Measurements from ENCODE around the gene SEL1L3. TPM values are rescaled to one million over a fixed set of nuclear protein-coding genes. Genes with fewer than 3 reads are reported as not detected.
A peak's percentile ranks its signal among the peaks of the same experiment; 100 is the strongest.

SEL1L3 gene
- total and polyA plus RNA-seq, 12 donors: 1.7 to 23.7 (median 4.9) TPM

DNA sequence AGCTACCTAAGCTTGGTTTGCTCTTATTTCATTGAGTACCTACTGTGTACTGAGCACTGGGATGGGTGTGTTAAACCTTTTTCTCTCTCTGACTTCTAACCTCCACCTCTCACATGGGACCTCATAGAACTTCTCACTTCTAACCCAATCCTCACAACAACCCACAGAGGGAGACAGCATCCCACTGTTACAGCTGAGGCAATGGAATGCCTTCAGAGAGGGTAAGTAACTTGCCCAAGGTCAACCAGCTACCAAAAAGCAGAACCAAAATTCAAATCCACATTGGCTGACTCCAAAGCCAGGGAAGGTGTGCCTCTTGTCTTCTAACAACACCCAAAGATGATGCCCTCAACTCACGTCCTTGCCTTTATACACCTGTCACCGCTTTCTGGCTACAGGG lies 5.4 kb downstream of the SEL1L3 start:
- no peaks in the 10 kb centered on the region for H3K36me3 ChIP-seq (replicated peaks in 1 of 2)
- 89 to 96% (median 92%) methylated on average over 2 of the region's 2 CpGs for WGBS, 4 donors
- intact Hi-C loops (cut with DNase I): no loop called here
- H3K4me1 ChIP-seq (replicated peaks in 1 of 2): peaks cover 0 to 30% of the 10 kb centered on the region in 2 donors
- no peak overlapping the region for H3K4me3 ChIP-seq
- no peak for DNase-seq
- no peak for TF ChIP-seq POLR2A (IDR thresholded peaks at IDR 0.05)
- TF ChIP-seq, protein P1, sequence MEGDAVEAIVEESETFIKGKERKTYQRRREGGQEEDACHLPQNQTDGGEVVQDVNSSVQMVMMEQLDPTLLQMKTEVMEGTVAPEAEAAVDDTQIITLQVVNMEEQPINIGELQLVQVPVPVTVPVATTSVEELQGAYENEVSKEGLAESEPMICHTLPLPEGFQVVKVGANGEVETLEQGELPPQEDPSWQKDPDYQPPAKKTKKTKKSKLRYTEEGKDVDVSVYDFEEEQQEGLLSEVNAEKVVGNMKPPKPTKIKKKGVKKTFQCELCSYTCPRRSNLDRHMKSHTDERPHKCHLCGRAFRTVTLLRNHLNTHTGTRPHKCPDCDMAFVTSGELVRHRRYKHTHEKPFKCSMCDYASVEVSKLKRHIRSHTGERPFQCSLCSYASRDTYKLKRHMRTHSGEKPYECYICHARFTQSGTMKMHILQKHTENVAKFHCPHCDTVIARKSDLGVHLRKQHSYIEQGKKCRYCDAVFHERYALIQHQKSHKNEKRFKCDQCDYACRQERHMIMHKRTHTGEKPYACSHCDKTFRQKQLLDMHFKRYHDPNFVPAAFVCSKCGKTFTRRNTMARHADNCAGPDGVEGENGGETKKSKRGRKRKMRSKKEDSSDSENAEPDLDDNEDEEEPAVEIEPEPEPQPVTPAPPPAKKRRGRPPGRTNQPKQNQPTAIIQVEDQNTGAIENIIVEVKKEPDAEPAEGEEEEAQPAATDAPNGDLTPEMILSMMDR (IDR thresholded peaks at IDR 0.05): no peak
- H3K27ac ChIP-seq: no peak overlapping the region
- no peaks in the 10 kb centered on the region for H3K27me3 ChIP-seq
- H3K9me3 ChIP-seq (replicated peaks in 1 of 3): no peaks in the 10 kb centered on the region

DNA sequence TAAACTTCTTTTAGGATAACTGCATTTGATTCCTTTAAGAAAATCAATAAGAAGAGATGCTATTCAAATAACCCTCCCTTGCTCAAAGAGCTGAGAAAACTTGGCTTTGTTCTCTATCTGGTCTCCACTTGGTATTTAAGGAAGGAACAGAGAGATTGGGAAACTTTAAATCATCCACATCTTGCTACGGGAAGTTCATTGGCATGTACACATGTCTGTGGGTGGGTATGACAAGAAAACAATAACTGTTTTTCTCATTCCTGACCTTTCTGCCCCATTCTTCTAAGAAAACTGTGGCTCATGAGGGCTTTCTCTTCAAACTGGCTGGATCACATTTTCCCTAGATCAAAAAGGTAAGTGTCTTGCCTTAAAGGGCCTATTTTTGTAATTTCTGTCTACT lies 6.0 kb downstream of the SEL1L3 start:
- intact Hi-C loops (cut with DNase I): no loop called here
- Histone ChIP-seq H3K4me1 (replicated peaks in 1 of 2) (peaks cover 0 to 25% of the 10 kb centered on the region in 2 donors), H3K27me3 (no peaks in the 10 kb centered on the region), H3K27ac (peak overlapping the region in 1 of 5 donors; percentile 7), H3K36me3 (replicated peaks in 1 of 2) (no peaks in the 10 kb centered on the region), H3K4me3 (no peak overlapping the region), H3K9me3 (replicated peaks in 1 of 3) (no peaks in the 10 kb centered on the region)
- no peak for DNase-seq
- no peak for TF ChIP-seq POLR2A (IDR thresholded peaks at IDR 0.05)
- 40 to 63% (median 52%) methylated on average over 1 of the region's 1 CpG for WGBS, 4 donors

DNA sequence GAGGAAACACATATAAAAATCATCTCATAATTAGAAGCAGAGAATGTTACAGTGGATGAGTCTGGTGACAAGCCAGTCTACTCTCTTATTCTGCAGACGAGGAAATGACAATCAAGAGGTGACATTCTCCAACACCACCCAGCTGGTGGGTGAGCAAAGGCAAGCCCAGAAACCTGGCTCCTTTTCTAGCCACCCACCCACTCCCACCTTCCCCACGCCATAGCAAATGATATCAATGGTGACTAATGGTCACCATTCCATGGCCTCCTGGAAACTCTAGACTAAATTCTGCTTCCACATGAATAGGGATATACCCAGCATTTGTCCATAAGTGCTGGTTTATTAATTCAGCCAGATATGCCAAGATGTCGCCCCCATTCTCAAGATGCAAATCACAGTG lies 10.7 kb downstream of the SEL1L3 start:
- intact Hi-C loops (cut with DNase I): no loop called here
- no peak for DNase-seq
- H3K9me3 ChIP-seq (replicated peaks in 1 of 3): no peaks in the 10 kb centered on the region
- WGBS, 4 donors: 91 to 95% (median 93%) methylated on average over 3 of the region's 3 CpGs
- H3K27ac ChIP-seq: no peak overlapping the region
- no peaks in the 10 kb centered on the region for H3K4me1 ChIP-seq (replicated peaks in 1 of 2)
- no peaks in the 10 kb centered on the region for H3K27me3 ChIP-seq
- TF ChIP-seq, protein P1 (IDR thresholded peaks at IDR 0.05): no peak
- no peak for TF ChIP-seq POLR2A (IDR thresholded peaks at IDR 0.05)
- H3K36me3 ChIP-seq (replicated peaks in 1 of 2): no peaks in the 10 kb centered on the region
- H3K4me3 ChIP-seq: no peak overlapping the region

DNA sequence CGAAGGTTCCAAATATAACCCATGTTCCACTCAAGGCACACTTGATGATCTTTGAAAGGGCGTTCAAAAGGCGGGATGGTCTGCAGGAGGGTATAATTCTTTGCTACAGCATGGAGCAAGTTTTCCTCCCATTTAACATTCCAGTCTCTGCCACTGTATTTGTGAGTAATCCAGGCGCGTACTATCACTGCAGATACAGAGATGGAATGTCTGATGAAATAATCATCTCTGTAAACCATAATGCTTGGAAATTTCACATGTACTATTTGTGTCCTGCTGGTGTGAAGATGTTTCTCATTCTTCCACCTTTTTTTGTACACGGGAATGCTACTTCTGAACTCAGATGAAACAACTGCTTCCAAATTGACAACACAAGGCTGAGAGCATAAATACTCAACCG lies 15.5 kb downstream of the SEL1L3 start:
- TF ChIP-seq, protein P1 (IDR thresholded peaks at IDR 0.05): no peak
- no peak for TF ChIP-seq POLR2A (IDR thresholded peaks at IDR 0.05)
- H3K27ac ChIP-seq: no peak overlapping the region
- intact Hi-C loops (cut with DNase I): no loop called here
- H3K4me1 ChIP-seq (replicated peaks in 1 of 2): no peaks in the 10 kb centered on the region
- H3K4me3 ChIP-seq: no peak overlapping the region
- H3K27me3 ChIP-seq: no peaks in the 10 kb centered on the region
- WGBS, 4 donors: 87 to 93% (median 87%) methylated on average over 7 of the region's 7 CpGs
- H3K9me3 ChIP-seq (replicated peaks in 1 of 3): no peaks in the 10 kb centered on the region
- peak in 1 of 7 donors; percentile 5 for DNase-seq
- H3K36me3 ChIP-seq (replicated peaks in 1 of 2): no peaks in the 10 kb centered on the region

DNA sequence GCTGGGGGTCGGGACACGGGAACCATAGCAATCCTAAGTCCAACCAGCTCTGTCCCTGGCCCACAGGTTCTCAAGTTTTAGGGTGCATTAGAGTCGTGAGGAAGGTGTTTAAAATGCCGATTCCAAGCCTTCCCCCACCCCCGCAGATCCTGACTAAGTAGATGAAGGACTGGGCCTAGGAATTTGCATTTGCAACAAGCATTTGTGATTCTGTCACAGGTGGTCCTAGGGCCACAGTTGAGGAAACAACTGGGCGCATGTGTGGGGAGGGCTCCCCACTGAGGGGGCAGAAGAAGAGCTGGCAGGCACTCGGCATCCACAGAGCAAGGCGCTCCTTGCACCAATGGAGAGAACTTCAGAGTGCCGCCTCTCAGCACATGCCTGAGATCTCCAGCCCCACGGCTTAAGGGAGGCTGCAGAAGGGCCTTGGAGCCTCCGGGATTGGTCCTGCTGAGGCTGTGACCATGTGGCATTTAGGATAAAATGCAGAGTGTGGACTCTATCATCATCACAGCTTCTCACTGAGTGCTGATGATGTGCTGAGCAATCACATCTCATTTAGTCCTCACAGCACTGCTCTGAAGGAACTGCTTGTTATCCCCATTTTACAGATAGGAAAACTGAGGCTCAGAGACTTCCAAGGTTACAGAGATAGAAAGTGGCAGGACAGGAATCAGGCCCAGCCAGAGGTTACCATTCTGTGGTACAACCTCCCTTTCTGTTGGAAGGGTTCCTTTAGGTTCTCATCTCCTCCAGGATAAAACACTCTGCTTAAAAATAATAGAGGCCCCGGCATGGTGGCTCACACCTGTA lies 16.7 kb downstream of the SEL1L3 start:
- H3K27ac ChIP-seq: no peak overlapping the region

More for the DNA sequence above, 16.7 kb downstream of the SEL1L3 start:
- no peaks in the 10 kb centered on the region for H3K36me3 ChIP-seq (replicated peaks in 1 of 2)
- no peaks in the 10 kb centered on the region for H3K4me1 ChIP-seq (replicated peaks in 1 of 2)
- WGBS, 4 donors: 82 to 88% (median 86%) methylated on average over 9 to 12 of the region's 12 CpGs
- peak in 1 of 7 donors; percentile 6 for DNase-seq
- no peaks in the 10 kb centered on the region for H3K27me3 ChIP-seq
- intact Hi-C loops (cut with DNase I): no loop called here
- H3K4me3 ChIP-seq: no peak overlapping the region
- TF ChIP-seq, protein P1 (IDR thresholded peaks at IDR 0.05): no peak
- no peak for TF ChIP-seq POLR2A (IDR thresholded peaks at IDR 0.05)
- no peaks in the 10 kb centered on the region for H3K9me3 ChIP-seq (replicated peaks in 1 of 3)
